Measurements from ENCODE around the gene SASH1. TPM values are rescaled to one million over a fixed set of nuclear protein-coding genes. Genes with fewer than 3 reads are reported as not detected.

SASH1 gene
- total RNA-seq, 1 experiment from 2014 or later, result 27.4 TPM

GRCh38 chr6:148599967-148600426 is 257.4 kb downstream of the SASH1 start (continued):
- no peak for TF ChIP-seq ZMAT4 (CRISPR knock-in tag; IDR thresholded peaks at IDR 0.05)
- no peak for TF ChIP-seq SMAD3 (CRISPR knock-in tag; IDR thresholded peaks at IDR 0.05; ENCODE audit: borderline replicate concordance)
- TF ChIP-seq CBFB (CRISPR knock-in tag; IDR thresholded peaks at IDR 0.05; ENCODE audit: low read depth), result 0 out of 2 replicates have a peak, but pooled peaks have one; percentile 42
- TF ChIP-seq ZNF219 (CRISPR knock-in tag; IDR thresholded peaks at IDR 0.05; ENCODE audit: borderline replicate concordance), result no peak
- TF ChIP-seq RORB (CRISPR knock-in tag; IDR thresholded peaks at IDR 0.05), result no peak
- TF ChIP-seq PREB (CRISPR knock-in tag; IDR thresholded peaks at IDR 0.05; ENCODE audit: borderline replicate concordance), result no peak
- TF ChIP-seq NFE2L1 (CRISPR knock-in tag; IDR thresholded peaks at IDR 0.05), result peak; percentile 41; the same call in 1 of the 2 replicates
- no peak for TF ChIP-seq ZSCAN18 (CRISPR knock-in tag; IDR thresholded peaks at IDR 0.05)
- no peak for TF ChIP-seq ATF3 (CRISPR knock-in tag; conservative IDR thresholded peaks at IDR 0.05)
- no peak for TF ChIP-seq ZNF232 (CRISPR knock-in tag; IDR thresholded peaks at IDR 0.05)
- TF ChIP-seq MXD4 (CRISPR knock-in tag; IDR thresholded peaks at IDR 0.05; ENCODE audit: borderline replicate concordance), result no peak
- no peak for TF ChIP-seq ZNF396 (CRISPR knock-in tag; IDR thresholded peaks at IDR 0.05; ENCODE audit: borderline replicate concordance)
- TF ChIP-seq TP53 (CRISPR knock-in tag; IDR thresholded peaks at IDR 0.05), result no peak
- no peak for TF ChIP-seq ELF4 (CRISPR knock-in tag; IDR thresholded peaks at IDR 0.05; ENCODE audit: low read depth)
- TF ChIP-seq NFYB (CRISPR knock-in tag; conservative IDR thresholded peaks at IDR 0.05; ENCODE audit: low read depth), result no peak
- TF ChIP-seq TCF7 (CRISPR knock-in tag; IDR thresholded peaks at IDR 0.05; ENCODE audit: low read depth), result no peak
- TF ChIP-seq FOXK1 (CRISPR knock-in tag; IDR thresholded peaks at IDR 0.05), result peak; percentile 86
- TF ChIP-seq ATF2 (CRISPR knock-in tag; IDR thresholded peaks at IDR 0.05; ENCODE audit: borderline replicate concordance, low read depth), result no peak
- TF ChIP-seq EMX1 (CRISPR knock-in tag; IDR thresholded peaks at IDR 0.05), result no peak
- no peak for TF ChIP-seq HMGXB4 (CRISPR knock-in tag; IDR thresholded peaks at IDR 0.05)
- no peak for TF ChIP-seq E2F4 (CRISPR knock-in tag; IDR thresholded peaks at IDR 0.05; ENCODE audit: borderline replicate concordance, low read depth)
- no peak for TF ChIP-seq ZNF138 (CRISPR knock-in tag; conservative IDR thresholded peaks at IDR 0.05)
- no peak for TF ChIP-seq USF1 (CRISPR knock-in tag; IDR thresholded peaks at IDR 0.05)
- TF ChIP-seq MYBL2 (CRISPR knock-in tag; IDR thresholded peaks at IDR 0.05), result no peak
- peak; percentile 71; the same call in 1 of the 2 replicates for TF ChIP-seq CREM (CRISPR knock-in tag; IDR thresholded peaks at IDR 0.05)
- TF ChIP-seq FOXJ3 (CRISPR knock-in tag; IDR thresholded peaks at IDR 0.05; ENCODE audit: borderline replicate concordance), result no peak
- no peak for TF ChIP-seq GTF2I (CRISPR knock-in tag; conservative IDR thresholded peaks at IDR 0.05)
- no peak for TF ChIP-seq AR (CRISPR knock-in tag; IDR thresholded peaks at IDR 0.05)

Data from WTC11 (cell line).